CD4-positive, alpha-beta T cell (primary cell): ENCODE data around the gene DUS1L. TPM values are rescaled to one million over a fixed set of nuclear protein-coding genes. Genes with fewer than 3 reads are reported as not detected.
A peak's percentile ranks its signal among the peaks of the same experiment; 100 is the strongest.

Experiments used
- ATAC-seq: fragments of 200-7000 bp; cut with Tn5 transposase; one replicate; pipeline ENCODE4 v1.10.0; 2022; ENCODE audit warnings: mild to moderate bottlenecking; ENCODE audit not compliant: poor library complexity
- CTCF ChIA-PET: fragments of 350-600 bp; sonication (Branson Sonifier 250); formaldehyde crosslinking; loops from one replicate; lab custom pipeline; 2021; ENCODE audit warnings: antibody characterized with exemption, inconsistent platforms; lab: Charles Lee
- POLR2A ChIA-PET: fragments of 350-600 bp; sonication (Branson Sonifier 250); formaldehyde crosslinking; loops from one replicate; lab custom pipeline; 2021; ENCODE audit warnings: antibody characterized with exemption, inconsistent platforms; lab: Charles Lee
- DNase-seq, 14 experiments: peaks; one replicate each; pipeline ENCODE4 v3.0.0-alpha.2; 2013 to 2020; ENCODE audit warnings: mixed read lengths in 2 of 14
- H3K27ac ChIP-seq, 2 donors: one replicate each; pipeline versions ENCODE4 v1.5.1 to v1.7.0; 2013; ENCODE audit warnings: low read length in 2 of 2, low read depth in 1 of 2, mild to moderate bottlenecking in 1 of 2
- H3K27me3 ChIP-seq, 2 experiments: 1 replicate in 1 of 2; 2 replicates in 1 of 2; pipeline versions ENCODE4 v1.6.1 to v1.7.0; 2013; ENCODE audit warnings: low read length in 2 of 2, control low read depth in 1 of 2, mild to moderate bottlenecking in 1 of 2, moderate library complexity in 1 of 2; ENCODE audit not compliant: insufficient read depth in 2 of 2, control insufficient read depth in 1 of 2
- H3K36me3 ChIP-seq: one replicate; pipeline ENCODE4 v1.6.1; 2013; ENCODE audit warnings: low read length, control low read depth; ENCODE audit not compliant: insufficient read depth
- H3K4me1 ChIP-seq: one replicate; pipeline ENCODE4 v1.6.1; 2013; ENCODE audit warnings: low read length, control low read depth; ENCODE audit not compliant: insufficient read depth
- H3K4me3 ChIP-seq: one replicate; pipeline ENCODE4 v1.5.1; 2013; ENCODE audit warnings: mild to moderate bottlenecking, low read length, moderate library complexity
- H3K9me3 ChIP-seq, 2 experiments: 1 replicate in 1 of 2; 2 replicates in 1 of 2; pipeline versions ENCODE4 v1.6.1 to v1.7.0; 2013; ENCODE audit warnings: low read length in 2 of 2, mild to moderate bottlenecking in 2 of 2, control low read depth in 1 of 2, moderate library complexity in 1 of 2; ENCODE audit not compliant: control insufficient read depth in 1 of 2, insufficient read depth in 1 of 2
- H3K27ac Mint-ChIP-seq: one replicate; pipeline ENCODE4 v1.8.0; 2020; ENCODE audit warnings: mixed read lengths
- H3K27me3 Mint-ChIP-seq: one replicate; pipeline ENCODE4 v1.8.0; 2021; ENCODE audit warnings: mixed read lengths
- H3K36me3 Mint-ChIP-seq: one replicate; pipeline ENCODE4 v1.8.0; 2021; ENCODE audit warnings: low read depth, mixed read lengths
- H3K4me1 Mint-ChIP-seq: one replicate; pipeline ENCODE4 v1.8.0; 2021; ENCODE audit warnings: low read depth, mixed read lengths
- H3K4me3 Mint-ChIP-seq: one replicate; pipeline ENCODE4 v1.8.0; 2020; ENCODE audit warnings: mild to moderate bottlenecking, mixed read lengths
- H3K9me3 Mint-ChIP-seq: one replicate; pipeline ENCODE4 v1.8.0; 2020; ENCODE audit warnings: mixed read lengths
- intact Hi-C, 2 experiments: fragments of 100-400 bp; cut with DNase I in 1 of 2; cut with micrococcal nuclease in 1 of 2; formaldehyde crosslinking; loops; one replicate each; pipeline versions ENCODE4 v1.15.1 to v1.9.0; 2023 to 2025; cut with DNase I, micrococcal nuclease
- total RNA-seq, 174 experiments: library from RNA in 2 of 174; stranded (reverse) in 2 of 174; gene quantifications; one replicate each; pipeline ENCODE4 v1.2.3 and lab custom pipeline; 2021 to 2026
- TF ChIP-seq, protein P1 (sequence below): fragments of 200-600 bp; IDR thresholded peaks from one replicate; pipeline ENCODE4 v1.8.0; 2022; ENCODE audit warnings: antibody characterized with exemption, mild to moderate bottlenecking

DUS1L gene
- total RNA-seq, 2 experiments from 2014 or later = 160 to 163 TPM

DNA sequence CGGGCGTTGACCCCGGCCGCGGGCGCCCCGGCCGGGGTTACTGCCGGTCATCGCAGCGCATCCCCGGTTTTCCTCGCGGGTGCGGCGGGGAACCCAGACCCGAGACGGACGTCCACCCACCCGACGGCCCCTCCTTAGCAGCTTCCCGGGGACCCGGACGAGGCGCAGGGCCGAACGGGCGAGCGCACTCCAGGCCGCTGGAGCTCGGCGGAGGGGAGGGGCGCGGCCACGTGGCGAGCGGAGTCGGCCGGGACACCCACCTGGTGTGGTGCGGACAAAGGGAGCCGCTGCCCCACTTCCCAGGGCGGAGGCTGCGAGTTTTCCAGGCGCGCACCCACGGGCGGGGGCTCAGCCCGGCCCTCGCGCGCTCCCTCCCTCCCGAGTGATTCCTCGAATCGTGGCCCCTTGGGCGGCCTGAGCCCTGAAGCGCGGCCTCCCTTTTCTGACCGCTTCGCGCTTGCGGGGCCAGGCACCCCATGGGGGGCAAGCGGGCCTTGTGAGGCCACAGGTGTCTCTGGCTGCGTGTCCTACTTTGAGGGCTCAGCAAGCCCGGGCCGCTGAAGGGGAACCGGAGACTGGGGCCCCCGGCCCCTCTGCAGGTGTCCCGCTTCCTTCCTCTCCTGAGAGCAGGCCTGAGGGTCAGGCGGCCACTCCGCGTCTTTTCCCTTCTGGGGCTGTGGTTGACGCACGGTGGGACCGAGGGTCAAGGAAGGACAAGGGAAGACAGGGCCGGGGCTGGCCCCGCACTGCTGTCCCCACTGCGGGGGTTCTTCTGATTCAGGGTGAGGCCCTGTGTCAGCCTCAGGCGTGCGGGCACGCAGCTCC lies 33.5 kb upstream of the DUS1L start:
- peaks cover 30% of the 10 kb centered on the region for H3K4me1 ChIP-seq
- Mint-ChIP-seq H3K27me3 (no peaks in the 10 kb centered on the region), H3K4me1 (peaks cover 3% of the 10 kb centered on the region), H3K36me3 (peaks cover 10% of the 10 kb centered on the region), H3K27ac (peak overlapping the region; percentile 80), H3K4me3 (peak overlapping the region; percentile 87), H3K9me3 (no peaks in the 10 kb centered on the region)
- DNase-seq (peak in 2 of 14 experiments; percentile 41 to 54), ATAC-seq (no peak)
- peak overlapping the region; percentile 58 to 73 for H3K27ac ChIP-seq
- H3K4me3 ChIP-seq = peak overlapping the region; percentile 54
- H3K9me3 ChIP-seq = no peaks in the 10 kb centered on the region
- CTCF ChIA-PET = interaction anchor here (1.3 to 1.6 kb wide), 4 partner anchors 21 to 140 kb away, joined by 3 to 15 read pairs (median 10); no protein-coding TSS in a partner anchor
- peaks cover 18% of the 10 kb centered on the region for H3K36me3 ChIP-seq
- H3K27me3 ChIP-seq = no peaks in the 10 kb centered on the region
- TF ChIP-seq, protein P1, sequence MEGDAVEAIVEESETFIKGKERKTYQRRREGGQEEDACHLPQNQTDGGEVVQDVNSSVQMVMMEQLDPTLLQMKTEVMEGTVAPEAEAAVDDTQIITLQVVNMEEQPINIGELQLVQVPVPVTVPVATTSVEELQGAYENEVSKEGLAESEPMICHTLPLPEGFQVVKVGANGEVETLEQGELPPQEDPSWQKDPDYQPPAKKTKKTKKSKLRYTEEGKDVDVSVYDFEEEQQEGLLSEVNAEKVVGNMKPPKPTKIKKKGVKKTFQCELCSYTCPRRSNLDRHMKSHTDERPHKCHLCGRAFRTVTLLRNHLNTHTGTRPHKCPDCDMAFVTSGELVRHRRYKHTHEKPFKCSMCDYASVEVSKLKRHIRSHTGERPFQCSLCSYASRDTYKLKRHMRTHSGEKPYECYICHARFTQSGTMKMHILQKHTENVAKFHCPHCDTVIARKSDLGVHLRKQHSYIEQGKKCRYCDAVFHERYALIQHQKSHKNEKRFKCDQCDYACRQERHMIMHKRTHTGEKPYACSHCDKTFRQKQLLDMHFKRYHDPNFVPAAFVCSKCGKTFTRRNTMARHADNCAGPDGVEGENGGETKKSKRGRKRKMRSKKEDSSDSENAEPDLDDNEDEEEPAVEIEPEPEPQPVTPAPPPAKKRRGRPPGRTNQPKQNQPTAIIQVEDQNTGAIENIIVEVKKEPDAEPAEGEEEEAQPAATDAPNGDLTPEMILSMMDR = no peak
- POLR2A ChIA-PET = interaction anchor here (0.6 to 2.9 kb wide), 15 partner anchors 7 to 199 kb away, joined by 3 to 44 read pairs (median 4); partner anchors contain the start of genes DCXR and DUS1L
- intact Hi-C loops = loop anchor here (1.0 to 10.0 kb wide), 8 partner anchors 27 to 1994 kb away; partner anchors contain the start of genes CENPX (in 1 of the 2), GAA (in 1 of the 2), GPS1 (in 1 of the 2) and LRRC45 (in 1 of the 2)

DNA sequence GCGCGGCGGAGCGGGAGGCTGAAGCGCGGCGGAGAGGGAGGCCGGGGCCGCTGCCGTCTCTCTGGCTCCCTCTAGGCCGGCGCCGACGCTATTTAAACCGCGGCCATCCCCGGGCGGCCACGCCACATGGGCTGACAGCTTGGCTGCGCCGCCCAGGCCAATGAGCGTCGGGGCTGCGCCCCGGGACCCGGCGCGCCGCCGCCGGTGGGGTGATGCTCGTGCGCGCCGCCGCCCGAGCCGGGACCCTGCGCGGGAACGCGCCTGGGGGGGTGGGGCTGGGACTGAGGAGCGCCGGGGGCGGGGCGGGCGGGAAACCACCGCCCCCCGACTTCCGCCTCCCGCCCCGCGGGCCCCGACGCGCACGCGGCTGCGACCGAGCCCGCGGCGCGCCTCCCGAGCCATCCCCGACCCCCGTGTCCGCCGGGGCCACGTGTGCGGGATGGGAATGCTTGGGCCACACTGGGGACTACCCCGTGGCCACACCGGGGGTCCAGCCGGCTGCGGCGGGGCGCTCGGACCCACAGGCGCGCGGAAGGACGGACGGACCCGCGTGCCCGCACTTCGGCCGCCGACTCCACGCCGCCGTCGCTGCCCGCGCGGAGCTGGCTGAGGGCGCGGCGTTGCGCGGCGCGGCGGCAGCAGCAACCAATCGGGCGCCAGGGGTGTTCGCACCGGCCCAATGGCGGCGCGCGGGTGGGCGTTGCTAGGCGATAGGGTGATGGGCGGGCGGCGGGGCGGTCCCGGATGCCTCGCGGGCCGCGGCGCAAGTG lies 32.8 kb upstream of the DUS1L start, which contains the start of gene FASN:
FASN (minus strand) TSS at position 68 of the 770 bp plus-strand sequence. CDS start 1,791 bp downstream, outside the sequence.
- TF ChIP-seq, protein P1 = no peak
- H3K4me1 Mint-ChIP-seq = peaks cover 3% of the 10 kb centered on the region
- peak within 1 kb of the TSS; percentile 58 to 73 for H3K27ac ChIP-seq
- H3K27ac Mint-ChIP-seq = peak within 1 kb of the TSS; percentile 80
- no peaks in the 10 kb centered on the region for H3K9me3 ChIP-seq
- H3K36me3 Mint-ChIP-seq = peaks cover 11% of the 10 kb centered on the region
- peaks cover 26% of the 10 kb centered on the region for H3K36me3 ChIP-seq
- intact Hi-C loops = loop anchor here (1.0 to 10.0 kb wide), 8 partner anchors 28 to 1994 kb away; partner anchors contain the start of genes CENPX (in 1 of the 2), GAA (in 1 of the 2), GPS1 (in 1 of the 2) and LRRC45 (in 1 of the 2)
- H3K4me3 ChIP-seq = peak within 1 kb of the TSS; percentile 54
- H3K4me1 ChIP-seq = peaks cover 28% of the 10 kb centered on the region
- H3K27me3 Mint-ChIP-seq = no peaks in the 10 kb centered on the region
- CTCF ChIA-PET = interaction anchor here (0.6 to 1.6 kb wide), 8 partner anchors 8 to 154 kb away, joined by 3 to 15 read pairs (median 4); partner anchors contain the start of gene DCXR
- no peaks in the 10 kb centered on the region for H3K9me3 Mint-ChIP-seq
- no peaks in the 10 kb centered on the region for H3K27me3 ChIP-seq
- POLR2A ChIA-PET = interaction anchor here (0.6 to 2.9 kb wide), 17 partner anchors 8 to 200 kb away, joined by 3 to 44 read pairs (median 4); partner anchors contain the start of genes DCXR and DUS1L
- peak within 1 kb of the TSS; percentile 83 for H3K4me3 Mint-ChIP-seq
- DNase-seq = peak; percentile 80 to 97 (median 91)
- peak; percentile 77 for ATAC-seq

DNA sequence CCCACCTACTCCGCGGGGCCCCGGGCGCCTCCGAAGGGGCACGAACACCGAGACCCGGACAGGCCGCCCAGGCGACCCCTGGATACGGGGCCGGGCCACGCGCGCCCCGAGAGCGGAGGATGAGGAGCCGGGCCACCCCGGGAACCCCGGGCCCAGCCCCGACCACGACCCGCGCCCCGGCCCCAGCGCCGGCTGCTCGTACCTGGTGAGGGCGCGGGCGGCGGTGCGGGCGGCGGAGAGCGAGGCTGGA lies 32.2 kb upstream of the DUS1L start:
- Mint-ChIP-seq H3K27me3 (no peaks in the 10 kb centered on the region), H3K27ac (no peak overlapping the region), H3K4me3 (peak overlapping the region; percentile 74), H3K9me3 (no peaks in the 10 kb centered on the region), H3K36me3 (peaks cover 14% of the 10 kb centered on the region), H3K4me1 (peaks cover 3% of the 10 kb centered on the region)
- H3K27me3 ChIP-seq = no peaks in the 10 kb centered on the region
- DNase-seq (peak in 1 of 14 experiments; percentile 9), ATAC-seq (no peak)
- POLR2A ChIA-PET = interaction anchor here (1.1 to 2.9 kb wide), 9 partner anchors 9 to 103 kb away, joined by 3 to 44 read pairs (median 7); partner anchors contain the start of genes DCXR and DUS1L
- no peaks in the 10 kb centered on the region for H3K9me3 ChIP-seq
- peak overlapping the region in 1 of 2 donors; percentile 46 for H3K27ac ChIP-seq
- intact Hi-C loops = loop anchor here (1.0 to 10.0 kb wide), 8 partner anchors 28 to 1993 kb away; partner anchors contain the start of genes CENPX (in 1 of the 2), GAA (in 1 of the 2), GPS1 (in 1 of the 2) and LRRC45 (in 1 of the 2)
- peaks cover 31% of the 10 kb centered on the region for H3K36me3 ChIP-seq
- H3K4me3 ChIP-seq = peak overlapping the region; percentile 51
- TF ChIP-seq, protein P1 = no peak
- H3K4me1 ChIP-seq = peaks cover 28% of the 10 kb centered on the region
- CTCF ChIA-PET = interaction anchor here (1.0 to 1.6 kb wide), 5 partner anchors 9 to 67 kb away, joined by 3 to 15 read pairs (median 4); partner anchors contain the start of gene DCXR
